Esophagus muscularis mucosa (tissue), 4 donors: ENCODE results near the gene NR1D2. TPM values are rescaled to one million over a fixed set of nuclear protein-coding genes. Genes with fewer than 3 reads are reported as not detected.
A peak's percentile ranks its signal among the peaks of the same experiment; 100 is the strongest.

Source experiments
- DNase-seq: peaks from one replicate; pipeline ENCODE4 v3.0.0-alpha.2; 2017; ENCODE audit errors: extremely low spot score
- H3K27ac ChIP-seq, 4 donors: fragments of 200-600 bp; sonication (generic); replicated peaks in 1 of 4; 1 replicate in 3 of 4; 2 replicates in 1 of 4; pipeline ENCODE4 v1.5.1; 2016 to 2019; ENCODE audit warnings: mild to moderate bottlenecking in 1 of 4
- H3K27me3 ChIP-seq, 4 donors: fragments of 200-600 bp; sonication (generic); one replicate each; pipeline versions ENCODE4 v1.5.1 to v1.6.0; 2016 to 2019
- H3K36me3 ChIP-seq, 4 donors: fragments of 200-600 bp; sonication (generic); one replicate each; pipeline ENCODE4 v1.5.1; 2016 to 2019
- H3K4me1 ChIP-seq, 4 donors: fragments of 200-600 bp; sonication (generic); one replicate each; pipeline ENCODE4 v1.5.1; 2016 to 2019
- H3K4me3 ChIP-seq, 4 donors: fragments of 200-600 bp; sonication (generic); 1 replicate in 2 of 4; 2 replicates in 2 of 4; pipeline ENCODE4 v1.5.1; 2016 to 2019; ENCODE audit warnings: mild to moderate bottlenecking in 4 of 4, moderate library complexity in 1 of 4
- H3K9me3 ChIP-seq, 4 donors: fragments of 200-600 bp; sonication (generic); 1 replicate in 3 of 4; 2 replicates in 1 of 4; pipeline ENCODE4 v1.5.1; 2016 to 2019
- EP300 ChIP-seq: sonication (generic); formaldehyde crosslinking; IDR thresholded peaks from one replicate; pipeline ENCODE4 v1.6.1; 2017; ENCODE audit warnings: antibody characterized with exemption
- POLR2A ChIP-seq: fragments of 450-650 bp; IDR thresholded peaks from one replicate; pipeline ENCODE4 v1.6.1; 2017; ENCODE audit warnings: antibody characterized with exemption, moderate library complexity, mild to moderate bottlenecking, low read depth
- POLR2AphosphoS5 ChIP-seq, 2 donors: sonication (generic); formaldehyde crosslinking; IDR thresholded peaks; one replicate each; pipeline ENCODE4 v1.6.1; 2017; ENCODE audit warnings: antibody characterized with exemption in 2 of 2
- WGBS: methylation state at CpG from one replicate; pipeline ENCODE4 v1.1.5; 2018; 5-methylcytosine and 5-hydroxymethylcytosine counted together
- intact Hi-C: fragments of 100-400 bp; cut with DNase I; formaldehyde crosslinking; loops from one replicate; pipeline ENCODE4 v1.15.1; 2023
- total RNA-seq, 4 donors: library from RNA; depleted of rRNA; stranded (reverse); fragments of >200 nt; gene quantifications; one replicate each; pipeline versions ENCODE4 v1.1.0 to v1.2.1, GENCODE V29; 2016
- TF ChIP-seq, protein P1 (sequence below), 3 experiments: fragments of 200-600 bp in 2 of 3; fragments of 450-650 bp in 1 of 3; sonication (generic) in 2 of 3; IDR thresholded peaks; one replicate each; pipeline ENCODE4 v1.5.1; 2017 to 2019; ENCODE audit warnings: antibody characterized with exemption in 3 of 3, mild to moderate bottlenecking in 2 of 3, moderate library complexity in 1 of 3

NR1D2 gene
- total RNA-seq, 4 donors from 2014 or later, result 34.4 to 42.4 (median 38.0) TPM

GRCh38 chr3:23945663-23945912 is 502 bp downstream of the NR1D2 start:
- DNase-seq, result no peak
- Histone ChIP-seq H3K36me3 (no peaks in the 10 kb centered on the region), H3K4me3 (peak overlapping the region; percentile 67 to 92 (median 88)), H3K27me3 (no peaks in the 10 kb centered on the region), H3K27ac (peak overlapping the region; percentile 96 to 100 (median 100)), H3K4me1 (peaks cover 46 to 54% (median 50%) of the 10 kb centered on the region in 4 donors), H3K9me3 (no peaks in the 10 kb centered on the region)
- no CpG with 5 or more reads among the region's 39 CpGs for WGBS
- no peak for TF ChIP-seq POLR2A
- TF ChIP-seq POLR2AphosphoS5 (IDR thresholded peaks at IDR 0.05), result no peak
- TF ChIP-seq, protein P1, sequence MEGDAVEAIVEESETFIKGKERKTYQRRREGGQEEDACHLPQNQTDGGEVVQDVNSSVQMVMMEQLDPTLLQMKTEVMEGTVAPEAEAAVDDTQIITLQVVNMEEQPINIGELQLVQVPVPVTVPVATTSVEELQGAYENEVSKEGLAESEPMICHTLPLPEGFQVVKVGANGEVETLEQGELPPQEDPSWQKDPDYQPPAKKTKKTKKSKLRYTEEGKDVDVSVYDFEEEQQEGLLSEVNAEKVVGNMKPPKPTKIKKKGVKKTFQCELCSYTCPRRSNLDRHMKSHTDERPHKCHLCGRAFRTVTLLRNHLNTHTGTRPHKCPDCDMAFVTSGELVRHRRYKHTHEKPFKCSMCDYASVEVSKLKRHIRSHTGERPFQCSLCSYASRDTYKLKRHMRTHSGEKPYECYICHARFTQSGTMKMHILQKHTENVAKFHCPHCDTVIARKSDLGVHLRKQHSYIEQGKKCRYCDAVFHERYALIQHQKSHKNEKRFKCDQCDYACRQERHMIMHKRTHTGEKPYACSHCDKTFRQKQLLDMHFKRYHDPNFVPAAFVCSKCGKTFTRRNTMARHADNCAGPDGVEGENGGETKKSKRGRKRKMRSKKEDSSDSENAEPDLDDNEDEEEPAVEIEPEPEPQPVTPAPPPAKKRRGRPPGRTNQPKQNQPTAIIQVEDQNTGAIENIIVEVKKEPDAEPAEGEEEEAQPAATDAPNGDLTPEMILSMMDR (IDR thresholded peaks at IDR 0.05), result no peak
- TF ChIP-seq EP300, result no peak
- intact Hi-C loops, result no loop called here

DNA sequence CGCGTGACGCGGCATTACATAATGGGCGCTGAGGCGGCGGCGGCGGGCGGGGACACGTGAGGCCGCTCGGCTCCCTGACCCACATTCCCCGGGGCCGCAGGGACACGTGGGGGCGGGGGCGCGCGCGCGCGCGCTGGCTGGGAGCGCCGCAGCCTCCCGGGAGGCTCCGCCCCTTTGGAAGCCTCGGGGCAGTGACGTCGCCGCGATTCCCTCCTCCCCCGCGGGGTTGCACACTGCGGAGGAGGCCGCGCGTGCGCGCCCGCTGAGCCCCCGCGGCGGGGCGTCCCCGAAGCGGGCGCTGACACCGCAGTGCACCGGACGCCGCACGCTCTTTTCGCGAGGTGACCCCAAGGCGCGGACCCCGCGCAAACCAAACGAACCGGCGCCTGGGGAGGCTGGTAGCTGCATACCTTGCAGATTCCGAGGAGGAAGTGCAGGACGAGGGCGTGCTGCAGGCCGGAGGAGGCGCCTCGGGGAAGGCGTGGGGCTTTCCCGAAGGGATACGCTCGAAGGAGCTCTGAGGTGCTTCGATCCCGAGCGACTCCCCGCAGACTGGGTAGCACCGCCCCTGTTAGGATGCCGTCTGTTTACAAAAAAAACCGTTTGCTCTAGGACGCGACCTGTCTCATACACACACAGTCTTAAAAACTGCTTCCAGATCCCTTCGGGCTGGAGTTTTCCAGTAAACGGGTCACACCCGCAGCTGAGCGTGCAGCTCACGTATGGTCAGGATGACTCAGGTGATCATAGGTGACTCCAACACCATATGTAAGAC is 1.0 kb downstream of the NR1D2 start:
- H3K4me1 ChIP-seq, result peaks cover 51 to 59% (median 55%) of the 10 kb centered on the region in 4 donors
- intact Hi-C loops, result loop anchor here (2.0 kb wide), 1 partner anchor 29 kb away; the partner anchor contains the start of genes NKIRAS1 and RPL15
- H3K36me3 ChIP-seq, result no peaks in the 10 kb centered on the region
- DNase-seq, result peak; percentile 99
- H3K4me3 ChIP-seq, result peak overlapping the region; percentile 67 to 92 (median 88)
- H3K27me3 ChIP-seq, result no peaks in the 10 kb centered on the region
- WGBS, result 0% methylated on average over 43 of the region's 87 CpGs
- TF ChIP-seq, protein P1 (IDR thresholded peaks at IDR 0.05), result no peak
- TF ChIP-seq EP300 (peak; percentile 74), POLR2AphosphoS5 (IDR thresholded peaks at IDR 0.05) (peak; percentile 89 to 93), POLR2A (peak; percentile 85)
- peak overlapping the region; percentile 94 to 100 (median 100) for H3K27ac ChIP-seq
- no peaks in the 10 kb centered on the region for H3K9me3 ChIP-seq

GRCh38 chr3:23948761-23949160 is 3.7 kb downstream of the NR1D2 start:
- Histone ChIP-seq H3K27ac (peak overlapping the region; percentile 94 to 100 (median 100)), H3K36me3 (no peaks in the 10 kb centered on the region), H3K27me3 (no peaks in the 10 kb centered on the region), H3K9me3 (no peaks in the 10 kb centered on the region), H3K4me3 (no peak overlapping the region), H3K4me1 (peaks cover 75 to 85% (median 81%) of the 10 kb centered on the region in 4 donors)
- TF ChIP-seq, protein P1 (IDR thresholded peaks at IDR 0.05), result no peak
- no peak for TF ChIP-seq EP300
- TF ChIP-seq POLR2AphosphoS5 (IDR thresholded peaks at IDR 0.05), result peak in 1 of 2 donors; percentile 8
- no peak for TF ChIP-seq POLR2A
- WGBS, result 73% methylated on average over 2 of the region's 2 CpGs
- intact Hi-C loops, result no loop called here
- no peak for DNase-seq

DNA sequence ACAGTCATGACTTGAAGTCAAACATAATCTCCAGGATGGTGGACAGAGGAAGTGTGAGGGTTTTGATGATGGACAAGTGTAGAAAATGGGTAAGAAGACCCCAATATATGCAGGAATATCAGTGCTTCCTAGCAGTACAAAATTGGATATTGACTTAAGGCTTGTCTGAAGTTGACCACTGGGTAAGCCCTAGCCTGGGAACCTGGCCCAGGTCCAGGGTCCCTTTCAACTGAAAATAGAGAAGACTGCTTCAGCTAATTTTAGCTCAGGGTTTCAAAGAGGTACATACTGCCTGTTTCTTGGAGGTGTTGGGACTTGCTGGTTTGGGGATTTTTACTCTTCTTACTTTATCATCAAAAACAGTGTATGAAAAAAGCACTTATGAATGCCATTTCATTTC is 4.7 kb downstream of the NR1D2 start:
- Histone ChIP-seq H3K4me1 (peaks cover 81 to 86% (median 85%) of the 10 kb centered on the region in 4 donors), H3K36me3 (peaks cover 0 to 2% (median 0%) of the 10 kb centered on the region in 4 donors), H3K27me3 (no peaks in the 10 kb centered on the region), H3K9me3 (no peaks in the 10 kb centered on the region), H3K27ac (peak overlapping the region; percentile 94 to 100 (median 100)), H3K4me3 (peak overlapping the region in 1 of 4 donors; percentile 4)
- DNase-seq, result no peak
- TF ChIP-seq POLR2A (no peak), EP300 (no peak), POLR2AphosphoS5 (IDR thresholded peaks at IDR 0.05) (no peak)
- TF ChIP-seq, protein P1 (IDR thresholded peaks at IDR 0.05), result no peak
- intact Hi-C loops, result no loop called here
